Thoracic aorta (tissue), 2 donors: ENCODE results near the gene PRDM15. TPM values are rescaled to one million over a fixed set of nuclear protein-coding genes. Genes with fewer than 3 reads are reported as not detected.

ENCODE experiments used
- ATAC-seq: fragments of 150-250 bp; one replicate; pipeline ENCODE4 v1.8.0; 2017; ENCODE audit warnings: low read depth; ENCODE audit not compliant: insufficient number of reproducible peaks, low FRiP score
- DNase-seq: peaks from one replicate; pipeline ENCODE4 v3.0.0-alpha.2; 2020; ENCODE audit warnings: low spot score
- H3K27ac ChIP-seq, 2 donors: fragments of 200-600 bp; sonication (generic); 1 replicate in 1 of 2; 2 replicates in 1 of 2; pipeline ENCODE4 v1.5.1; 2016; ENCODE audit warnings: mild to moderate bottlenecking in 2 of 2, moderate library complexity in 2 of 2
- H3K27me3 ChIP-seq: fragments of 200-600 bp; sonication (generic); replicated peaks from 2 replicates; pipeline ENCODE4 v1.6.0; 2016; ENCODE audit warnings: mild to moderate bottlenecking; ENCODE audit not compliant: insufficient read depth
- H3K36me3 ChIP-seq: fragments of 200-600 bp; sonication (generic); one replicate; pipeline ENCODE4 v1.5.1; 2016
- H3K4me1 ChIP-seq, 2 donors: fragments of 200-600 bp; sonication (generic); 1 replicate in 1 of 2; 2 replicates in 1 of 2; pipeline versions ENCODE4 v1.5.1 to v1.6.0; 2016; ENCODE audit warnings: low read depth in 2 of 2, mild to moderate bottlenecking in 1 of 2; ENCODE audit not compliant: control insufficient read depth in 1 of 2
- H3K4me3 ChIP-seq: fragments of 200-600 bp; sonication (generic); 2 replicates; pipeline ENCODE4 v1.5.1; 2016; ENCODE audit warnings: mild to moderate bottlenecking
- H3K9me3 ChIP-seq: fragments of 200-600 bp; sonication (generic); 2 replicates; pipeline ENCODE4 v1.5.1; 2016
- CTCF ChIP-seq: fragments of 200-600 bp; sonication (generic); IDR thresholded peaks from one replicate; pipeline ENCODE4 v1.5.1; 2019; ENCODE audit warnings: antibody characterized with exemption
- total RNA-seq, 2 donors: library from RNA; depleted of rRNA; stranded (reverse); fragments of >200 nt; gene quantifications; one replicate each; pipeline versions ENCODE4 v1.1.0 to v1.2.3, GENCODE V29; 2016

PRDM15 gene
- total RNA-seq, 2 donors from 2014 or later, result 9.0 to 14.9 TPM

GRCh38 chr21:41783476-41784180 is 95.5 kb downstream of the PRDM15 start:
- no peak for TF ChIP-seq CTCF
- no peaks in the 10 kb centered on the region for H3K9me3 ChIP-seq
- peaks cover 0 to 4% of the 10 kb centered on the region in 2 donors for H3K4me1 ChIP-seq
- DNase-seq (no peak), ATAC-seq (no peak)
- no peak overlapping the region for H3K4me3 ChIP-seq
- no peak overlapping the region for H3K27ac ChIP-seq
- no peaks in the 10 kb centered on the region for H3K36me3 ChIP-seq
- no peaks in the 10 kb centered on the region for H3K27me3 ChIP-seq

DNA sequence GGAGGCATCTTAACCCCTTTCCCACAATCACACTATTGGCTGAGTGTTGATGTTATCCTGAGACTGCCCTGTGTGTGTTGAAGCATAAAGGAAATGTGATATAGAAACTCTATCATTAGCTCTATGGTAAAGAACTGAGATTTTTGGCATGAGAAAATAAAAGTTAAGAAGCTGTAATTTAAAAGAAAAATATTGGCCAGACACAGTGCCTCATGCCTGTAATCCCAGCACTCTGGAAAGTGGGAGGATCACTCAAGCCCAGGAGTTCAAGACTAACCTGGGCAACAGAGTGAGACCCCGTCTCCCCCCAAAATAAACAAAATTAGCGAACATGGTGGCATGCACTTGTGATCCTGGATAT is 98.1 kb downstream of the PRDM15 start:
- no peaks in the 10 kb centered on the region for H3K36me3 ChIP-seq
- ATAC-seq (no peak), DNase-seq (no peak)
- no peaks in the 10 kb centered on the region for H3K9me3 ChIP-seq
- H3K27me3 ChIP-seq, result no peaks in the 10 kb centered on the region
- H3K27ac ChIP-seq, result no peak overlapping the region
- peaks cover 7 to 15% of the 10 kb centered on the region in 2 donors for H3K4me1 ChIP-seq
- H3K4me3 ChIP-seq, result no peak overlapping the region
- no peak for TF ChIP-seq CTCF

DNA sequence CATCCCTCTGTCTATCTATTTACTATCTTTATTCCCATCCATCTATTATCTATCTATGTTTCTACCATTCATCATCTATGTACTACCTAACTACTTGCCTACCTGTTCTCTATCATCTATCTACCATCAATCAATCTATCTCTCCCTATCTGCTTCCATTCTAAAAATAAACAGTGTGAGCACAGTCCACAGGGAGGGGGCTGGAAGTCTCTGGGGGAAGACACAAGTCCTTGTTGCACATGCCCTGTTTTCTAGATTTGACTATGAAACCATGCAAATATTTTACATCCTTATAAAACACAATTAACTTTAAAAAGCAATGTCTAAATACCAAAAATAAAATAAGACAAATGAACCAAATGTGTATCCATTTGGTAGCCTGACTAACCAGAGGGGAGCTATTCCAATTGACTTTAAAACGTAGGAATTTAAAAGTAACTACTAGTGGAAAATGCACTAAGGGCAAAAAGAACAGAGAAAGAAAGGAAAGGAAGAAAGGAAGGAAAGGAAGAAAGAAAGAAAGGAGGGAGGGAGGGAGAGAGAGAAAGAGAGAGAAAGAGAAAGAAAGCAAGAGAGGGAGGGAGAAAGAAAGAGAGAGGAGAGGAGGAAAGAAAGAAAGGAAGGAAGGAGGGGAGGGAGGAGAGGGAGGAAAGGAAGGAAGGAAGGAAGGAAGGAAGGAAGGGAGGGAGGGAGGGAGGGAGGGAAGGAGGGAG is 98.7 kb downstream of the PRDM15 start:
- TF ChIP-seq CTCF, result no peak
- no peaks in the 10 kb centered on the region for H3K36me3 ChIP-seq
- ATAC-seq (no peak), DNase-seq (no peak)
- H3K9me3 ChIP-seq, result no peaks in the 10 kb centered on the region
- no peak overlapping the region for H3K4me3 ChIP-seq
- H3K4me1 ChIP-seq, result peaks cover 7 to 15% of the 10 kb centered on the region in 2 donors
- no peaks in the 10 kb centered on the region for H3K27me3 ChIP-seq
- no peak overlapping the region for H3K27ac ChIP-seq

DNA sequence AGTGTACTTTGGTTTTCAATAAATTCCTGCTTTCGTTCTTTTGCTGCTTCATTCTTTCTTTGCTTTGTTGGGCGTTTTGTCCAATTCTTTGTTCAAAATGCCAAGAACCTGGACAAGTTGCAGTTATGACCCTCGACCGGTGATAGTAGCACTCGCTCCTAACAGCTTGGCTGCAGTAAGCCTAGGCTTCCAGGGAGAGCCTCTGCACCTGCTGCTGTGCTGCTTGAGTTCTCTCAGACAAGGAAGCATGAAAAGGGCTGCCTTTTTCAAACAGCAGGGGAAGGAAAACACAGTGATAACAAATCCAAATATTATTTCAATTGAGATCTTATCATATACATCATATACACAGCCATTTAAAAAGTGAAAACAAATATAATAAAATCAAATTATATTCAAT is 99.5 kb downstream of the PRDM15 start:
- ATAC-seq, result no peak
- no peaks in the 10 kb centered on the region for H3K9me3 ChIP-seq
- H3K27me3 ChIP-seq, result no peaks in the 10 kb centered on the region
- peaks cover 7 to 15% of the 10 kb centered on the region in 2 donors for H3K4me1 ChIP-seq
- DNase-seq, result no peak
- no peak overlapping the region for H3K4me3 ChIP-seq
- H3K27ac ChIP-seq, result no peak overlapping the region
- no peaks in the 10 kb centered on the region for H3K36me3 ChIP-seq
- no peak for TF ChIP-seq CTCF

- Histone ChIP-seq H3K36me3 (no peaks in the 10 kb centered on the region), H3K4me3 (no peak overlapping the region), H3K9me3 (no peaks in the 10 kb centered on the region), H3K4me1 (peaks cover 7 to 15% of the 10 kb centered on the region in 2 donors), H3K27me3 (no peaks in the 10 kb centered on the region), H3K27ac (no peak overlapping the region)
- DNase-seq, result no peak
- TF ChIP-seq CTCF, result no peak
- no peak for ATAC-seq
Measured at GRCh38 chr21:41778930-41779600, 100.1 kb downstream of the PRDM15 start.
